AG04450 (cell line): Measurements from ENCODE around the gene SSBP1. TPM values are rescaled to one million over a fixed set of nuclear protein-coding genes. Genes with fewer than 3 reads are reported as not detected.

Experiments
- CTCF ChIA-PET: fragments of 300-600, 350-600 bp; formaldehyde crosslinking; extraction: SDS; loops from one replicate; lab custom pipeline; 2022; ENCODE audit warnings: antibody characterized with exemption, inconsistent platforms; lab: Charles Lee
- POLR2A ChIA-PET: fragments of 350-600 bp; formaldehyde crosslinking; extraction: SDS; loops from one replicate; lab custom pipeline; 2021; ENCODE audit warnings: antibody characterized with exemption, inconsistent platforms; lab: Yijun Ruan, JAX
- DNase-seq: peaks from one replicate; pipeline ENCODE4 v3.0.0-alpha.2; 2011; ENCODE audit warnings: low read depth, low spot score
- H3K27ac ChIP-seq: one replicate; pipeline ENCODE4 v1.5.1; 2012; ENCODE audit warnings: low read depth, low read length, control low read depth
- H3K27me3 ChIP-seq: one replicate; pipeline ENCODE4 v1.6.0; 2012; ENCODE audit warnings: low read length; ENCODE audit not compliant: control insufficient read depth, insufficient read depth
- H3K4me3 ChIP-seq: 2 replicates; pipeline ENCODE4 v1.5.1; 2011; ENCODE audit warnings: mild to moderate bottlenecking, low read depth, low read length, control low read depth
- H3K9me3 ChIP-seq: 2 replicates; pipeline ENCODE4 v1.5.1; 2012; ENCODE audit warnings: low read length; ENCODE audit not compliant: control insufficient read depth, insufficient read depth
- polyA plus RNA-seq: library from polyadenylated mRNA; depleted of rRNA; stranded (reverse); fragments of >200 nt; gene quantifications from 2 replicates; pipeline ENCODE4 v1.2.3, GENCODE V29; 2011
- TF ChIP-seq, protein P1 (sequence below): IDR thresholded peaks from 2 replicates; pipeline ENCODE4 v1.5.1; 2011; ENCODE audit warnings: low read depth, low read length, control low read depth, inconsistent platforms

The SSBP1 gene
- polyA plus RNA-seq, 1 experiment: 212 TPM

DNA sequence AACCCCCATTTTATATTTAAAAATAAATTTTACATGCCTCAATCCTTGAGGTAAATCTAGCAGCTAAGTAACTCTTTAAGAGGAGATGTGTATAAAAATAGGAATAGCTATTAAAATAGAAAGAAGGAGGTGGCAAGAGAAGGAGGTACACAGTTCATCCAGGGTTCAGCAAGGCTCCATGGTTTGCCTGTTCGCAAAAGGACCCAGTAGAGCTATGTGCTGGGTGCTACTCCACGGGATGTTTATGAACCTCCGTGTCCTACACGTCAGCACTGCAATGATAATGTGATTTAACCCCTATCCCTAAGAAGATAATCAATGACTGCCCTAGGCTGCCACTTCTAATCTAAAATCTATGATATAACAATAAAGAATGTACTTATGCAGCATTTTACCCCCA lies 35.3 kb upstream of the SSBP1 start:
- CTCF ChIA-PET: interaction anchor here (1.3 to 2.3 kb wide), 3 partner anchors 35 to 892 kb away, joined by 3 to 9 read pairs (median 3); partner anchors contain the start of gene SSBP1
- no peak overlapping the region for H3K27ac ChIP-seq
- TF ChIP-seq, protein P1, sequence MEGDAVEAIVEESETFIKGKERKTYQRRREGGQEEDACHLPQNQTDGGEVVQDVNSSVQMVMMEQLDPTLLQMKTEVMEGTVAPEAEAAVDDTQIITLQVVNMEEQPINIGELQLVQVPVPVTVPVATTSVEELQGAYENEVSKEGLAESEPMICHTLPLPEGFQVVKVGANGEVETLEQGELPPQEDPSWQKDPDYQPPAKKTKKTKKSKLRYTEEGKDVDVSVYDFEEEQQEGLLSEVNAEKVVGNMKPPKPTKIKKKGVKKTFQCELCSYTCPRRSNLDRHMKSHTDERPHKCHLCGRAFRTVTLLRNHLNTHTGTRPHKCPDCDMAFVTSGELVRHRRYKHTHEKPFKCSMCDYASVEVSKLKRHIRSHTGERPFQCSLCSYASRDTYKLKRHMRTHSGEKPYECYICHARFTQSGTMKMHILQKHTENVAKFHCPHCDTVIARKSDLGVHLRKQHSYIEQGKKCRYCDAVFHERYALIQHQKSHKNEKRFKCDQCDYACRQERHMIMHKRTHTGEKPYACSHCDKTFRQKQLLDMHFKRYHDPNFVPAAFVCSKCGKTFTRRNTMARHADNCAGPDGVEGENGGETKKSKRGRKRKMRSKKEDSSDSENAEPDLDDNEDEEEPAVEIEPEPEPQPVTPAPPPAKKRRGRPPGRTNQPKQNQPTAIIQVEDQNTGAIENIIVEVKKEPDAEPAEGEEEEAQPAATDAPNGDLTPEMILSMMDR: no peak
- H3K27me3 ChIP-seq: peaks cover 5% of the 10 kb centered on the region
- no peak overlapping the region for H3K4me3 ChIP-seq
- DNase-seq: no peak
- H3K9me3 ChIP-seq: no peaks in the 10 kb centered on the region
- POLR2A ChIA-PET: no interaction called here

DNA sequence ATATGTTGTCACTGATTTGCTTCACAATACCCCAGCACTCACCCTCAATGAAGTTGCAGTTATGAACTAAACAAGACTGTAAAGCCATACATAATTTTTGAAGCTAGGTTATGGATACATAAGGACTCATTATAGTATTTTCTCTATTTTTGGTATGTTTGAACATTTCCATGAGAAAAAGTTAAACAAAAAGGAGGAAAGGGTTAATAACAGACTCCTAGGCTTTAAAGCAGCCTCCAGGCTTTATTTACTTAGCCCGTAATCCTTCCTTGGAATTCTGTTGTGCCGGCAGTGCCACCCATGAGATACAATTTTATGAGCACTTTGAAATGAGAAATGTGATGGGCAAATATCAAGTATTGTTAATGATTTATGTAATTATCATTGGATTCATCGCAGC lies 34.0 kb upstream of the SSBP1 start:
- no peak overlapping the region for H3K27ac ChIP-seq
- H3K9me3 ChIP-seq: no peaks in the 10 kb centered on the region
- CTCF ChIA-PET: interaction anchor here (2.3 kb wide), 1 partner anchor 34 kb away, joined by 9 read pairs; the partner anchor contains the start of gene SSBP1
- TF ChIP-seq, protein P1: no peak
- POLR2A ChIA-PET: no interaction called here
- no peak for DNase-seq
- H3K4me3 ChIP-seq: no peak overlapping the region
- peaks cover 5% of the 10 kb centered on the region for H3K27me3 ChIP-seq

DNA sequence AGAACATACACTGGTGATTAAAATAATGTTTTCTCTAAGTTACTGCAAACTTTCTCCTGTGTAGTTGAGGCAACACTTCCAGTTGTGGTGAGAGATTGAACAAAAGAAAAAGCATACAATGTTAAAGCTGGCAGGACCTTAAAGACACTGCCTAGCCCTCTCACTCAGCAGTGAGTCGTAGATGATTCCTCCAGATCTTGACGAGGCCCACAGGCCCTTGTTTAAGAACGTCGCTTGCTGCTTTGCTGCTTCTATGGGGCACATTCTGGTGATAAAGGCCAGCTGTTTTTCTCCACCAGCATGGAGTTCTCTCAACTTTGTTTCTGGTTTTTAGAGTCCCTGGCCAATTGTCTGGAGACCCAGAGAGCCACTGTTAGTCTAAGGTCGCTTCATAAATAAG lies 33.4 kb upstream of the SSBP1 start:
- TF ChIP-seq, protein P1: no peak
- peaks cover 5% of the 10 kb centered on the region for H3K27me3 ChIP-seq
- peak overlapping the region; percentile 11 for H3K27ac ChIP-seq
- no peak overlapping the region for H3K4me3 ChIP-seq
- H3K9me3 ChIP-seq: no peaks in the 10 kb centered on the region
- CTCF ChIA-PET: no interaction called here
- POLR2A ChIA-PET: no interaction called here
- DNase-seq: no peak

DNA sequence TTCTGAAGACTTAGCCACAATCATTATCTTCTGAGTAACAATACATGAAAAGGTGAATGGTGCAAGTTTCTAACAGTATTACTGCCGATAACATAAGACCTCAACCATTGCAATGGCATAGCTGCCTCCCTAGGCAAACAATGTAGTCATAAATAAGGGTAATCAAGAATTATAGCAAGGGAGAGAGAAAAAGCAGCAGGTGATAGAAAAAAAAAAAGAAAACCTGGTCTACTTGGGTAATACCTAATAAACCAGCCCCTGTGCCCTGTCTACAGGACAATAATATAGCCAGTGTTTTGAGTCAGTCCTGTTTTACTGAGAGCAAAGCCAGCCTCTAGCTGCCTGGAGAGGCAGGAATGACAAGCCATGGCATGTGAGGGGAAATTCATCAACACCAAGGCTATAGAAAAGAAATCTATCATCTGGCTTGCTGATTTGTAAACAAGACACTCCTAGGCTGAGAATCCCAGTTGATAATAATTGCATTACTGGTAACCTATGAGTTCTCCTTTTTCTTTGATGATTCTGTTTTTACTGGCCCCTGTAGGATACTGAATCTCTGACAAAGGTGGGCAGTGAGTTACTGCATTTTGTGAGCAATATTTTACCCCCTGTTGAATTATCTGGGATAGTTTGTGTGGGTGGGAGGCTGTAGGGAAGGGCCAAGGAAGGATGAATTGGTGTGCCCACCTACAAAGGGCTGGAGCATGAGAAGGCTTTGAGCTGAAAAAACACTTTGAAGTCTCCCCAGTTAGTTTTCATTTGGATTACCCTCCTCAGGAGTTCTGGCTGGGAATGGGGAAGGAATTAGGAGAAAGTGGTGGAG lies 31.7 kb upstream of the SSBP1 start:
- Histone ChIP-seq H3K27me3 (peaks cover 5% of the 10 kb centered on the region), H3K4me3 (no peak overlapping the region), H3K9me3 (no peaks in the 10 kb centered on the region), H3K27ac (no peak overlapping the region)
- TF ChIP-seq, protein P1: no peak
- ChIA-PET CTCF (no interaction called here), POLR2A (no interaction called here)
- DNase-seq: no peak

DNA sequence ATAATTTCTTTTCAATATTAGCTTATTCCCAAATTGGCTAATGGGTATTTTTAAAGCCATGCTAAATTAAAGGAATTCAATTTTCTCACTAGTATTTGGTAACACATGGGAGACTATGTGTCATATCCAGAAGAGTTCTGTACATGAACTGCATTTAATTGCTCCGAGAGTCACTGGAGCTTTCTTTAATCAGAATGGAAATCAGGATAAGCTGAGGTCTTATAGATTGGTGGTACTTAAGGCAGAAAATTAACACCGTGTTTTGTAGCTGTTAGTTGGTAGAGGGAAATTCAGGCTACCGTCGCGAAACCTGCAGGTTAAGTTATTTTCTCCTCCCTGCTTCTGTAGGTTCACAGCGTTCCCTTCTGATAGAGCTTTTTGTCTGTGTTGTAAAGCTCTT lies 29.8 kb upstream of the SSBP1 start, which contains the start of gene WEE2:
WEE2 (plus strand) TSS at position 3 of the 400 bp plus-strand sequence. CDS start 406 bp downstream, outside the sequence.
- ChIA-PET POLR2A (no interaction called here), CTCF (interaction anchor here (0.8 to 1.7 kb wide), 2 partner anchors 28 to 30 kb away, joined by 4 to 5 read pairs; partner anchors contain the start of gene SSBP1)
- no peak within 1 kb of the TSS for H3K4me3 ChIP-seq
- no peak for DNase-seq
- peaks cover 3% of the 10 kb centered on the region for H3K27me3 ChIP-seq
- TF ChIP-seq, protein P1: no peak
- H3K9me3 ChIP-seq: no peaks in the 10 kb centered on the region
- no peak within 1 kb of the TSS for H3K27ac ChIP-seq
